ENCODE data around the gene NUP58. TPM values are rescaled to one million over a fixed set of nuclear protein-coding genes. Genes with fewer than 3 reads are reported as not detected.

NUP58 gene
- total RNA-seq, 1 donor = 46.3 TPM

GRCh38 chr13:25268561-25268960 is 32.9 kb upstream of the NUP58 start:
- TF ChIP-seq CTCF (IDR thresholded peaks at IDR 0.05; ENCODE audit: extremely low read depth, low read depth, low read length) = no peak
- no peak for DNase-seq (ENCODE audit: insufficient read length, low spot score, missing footprints)
- no peak overlapping the region for H3K4me3 ChIP-seq (ENCODE audit: insufficient read depth, low read length)
- peaks cover 10% of the 10 kb centered on the region for H4K20me1 ChIP-seq (ENCODE audit: insufficient read depth, low read length)
- H3K36me3 ChIP-seq (ENCODE audit: insufficient read depth, low read length) = peaks cover 33% of the 10 kb centered on the region
- H3K4me2 ChIP-seq (ENCODE audit: insufficient read depth, low read length) = no peak overlapping the region
- H2AFZ ChIP-seq (ENCODE audit: low read length) = no peak overlapping the region
- no peak overlapping the region for H3K27ac ChIP-seq (ENCODE audit: low read depth, low read length)
- no peaks in the 10 kb centered on the region for H3K9me3 ChIP-seq (ENCODE audit: low read depth, low read length)
- no peaks in the 10 kb centered on the region for H3K27me3 ChIP-seq (ENCODE audit: insufficient read depth, low read length)
- H3K4me1 ChIP-seq (ENCODE audit: insufficient read depth, low read length) = peaks cover 8% of the 10 kb centered on the region
- H3K79me2 ChIP-seq (ENCODE audit: insufficient read depth, low read length) = peaks cover 36% of the 10 kb centered on the region

- H3K36me3 ChIP-seq (ENCODE audit: insufficient read depth, low read length) = peaks cover 10% of the 10 kb centered on the region
- no peak for TF ChIP-seq CTCF (IDR thresholded peaks at IDR 0.05; ENCODE audit: extremely low read depth, low read depth, low read length)
- no peaks in the 10 kb centered on the region for H3K9me3 ChIP-seq (ENCODE audit: low read depth, low read length)
- peak; percentile 37 for DNase-seq (ENCODE audit: insufficient read length, low spot score, missing footprints)
- H3K27me3 ChIP-seq (ENCODE audit: insufficient read depth, low read length) = no peaks in the 10 kb centered on the region
- no peak overlapping the region for H3K4me2 ChIP-seq (ENCODE audit: insufficient read depth, low read length)
- H4K20me1 ChIP-seq (ENCODE audit: insufficient read depth, low read length) = peaks cover 15% of the 10 kb centered on the region
- H3K27ac ChIP-seq (ENCODE audit: low read depth, low read length) = no peak overlapping the region
- H3K4me3 ChIP-seq (ENCODE audit: insufficient read depth, low read length) = no peak overlapping the region
- no peak overlapping the region for H2AFZ ChIP-seq (ENCODE audit: low read length)
- peaks cover 11% of the 10 kb centered on the region for H3K4me1 ChIP-seq (ENCODE audit: insufficient read depth, low read length)
- peaks cover 76% of the 10 kb centered on the region for H3K79me2 ChIP-seq (ENCODE audit: insufficient read depth, low read length)
Measured at GRCh38 chr13:25276748-25277147, 24.7 kb upstream of the NUP58 start.

GRCh38 chr13:25280396-25280795 is 21.0 kb upstream of the NUP58 start:
- peaks cover 13% of the 10 kb centered on the region for H4K20me1 ChIP-seq (ENCODE audit: insufficient read depth, low read length)
- H3K27me3 ChIP-seq (ENCODE audit: insufficient read depth, low read length) = no peaks in the 10 kb centered on the region
- H3K79me2 ChIP-seq (ENCODE audit: insufficient read depth, low read length) = peaks cover 95% of the 10 kb centered on the region
- no peak for TF ChIP-seq CTCF (IDR thresholded peaks at IDR 0.05; ENCODE audit: extremely low read depth, low read depth, low read length)
- no peaks in the 10 kb centered on the region for H3K9me3 ChIP-seq (ENCODE audit: low read depth, low read length)
- H3K4me2 ChIP-seq (ENCODE audit: insufficient read depth, low read length) = no peak overlapping the region
- H3K27ac ChIP-seq (ENCODE audit: low read depth, low read length) = no peak overlapping the region
- DNase-seq (ENCODE audit: insufficient read length, low spot score, missing footprints) = no peak
- H3K4me3 ChIP-seq (ENCODE audit: insufficient read depth, low read length) = no peak overlapping the region
- no peaks in the 10 kb centered on the region for H3K4me1 ChIP-seq (ENCODE audit: insufficient read depth, low read length)
- H2AFZ ChIP-seq (ENCODE audit: low read length) = no peak overlapping the region
- no peaks in the 10 kb centered on the region for H3K36me3 ChIP-seq (ENCODE audit: insufficient read depth, low read length)

GRCh38 chr13:25281193-25281934 is 20.1 kb upstream of the NUP58 start:
- Histone ChIP-seq H2AFZ (ENCODE audit: low read length) (no peak overlapping the region), H3K4me2 (ENCODE audit: insufficient read depth, low read length) (no peak overlapping the region), H3K36me3 (ENCODE audit: insufficient read depth, low read length) (no peaks in the 10 kb centered on the region), H3K9me3 (ENCODE audit: low read depth, low read length) (no peaks in the 10 kb centered on the region), H3K27me3 (ENCODE audit: insufficient read depth, low read length) (no peaks in the 10 kb centered on the region), H3K27ac (ENCODE audit: low read depth, low read length) (no peak overlapping the region), H3K4me3 (ENCODE audit: insufficient read depth, low read length) (no peak overlapping the region), H3K79me2 (ENCODE audit: insufficient read depth, low read length) (peaks cover 96% of the 10 kb centered on the region), H4K20me1 (ENCODE audit: insufficient read depth, low read length) (peaks cover 16% of the 10 kb centered on the region), H3K4me1 (ENCODE audit: insufficient read depth, low read length) (peaks cover 7% of the 10 kb centered on the region)
- peak; percentile 19 for DNase-seq (ENCODE audit: insufficient read length, low spot score, missing footprints)
- no peak for TF ChIP-seq CTCF (IDR thresholded peaks at IDR 0.05; ENCODE audit: extremely low read depth, low read depth, low read length)

All from osteoblast (primary cell).